Measurements from ENCODE around the gene CNBP.
"Not testable (repeated sequence)": the region's sequence is repeated elsewhere in the genome, so short reads cannot be mapped to it uniquely, and the experiment has no call there.

CNBP gene

DNA sequence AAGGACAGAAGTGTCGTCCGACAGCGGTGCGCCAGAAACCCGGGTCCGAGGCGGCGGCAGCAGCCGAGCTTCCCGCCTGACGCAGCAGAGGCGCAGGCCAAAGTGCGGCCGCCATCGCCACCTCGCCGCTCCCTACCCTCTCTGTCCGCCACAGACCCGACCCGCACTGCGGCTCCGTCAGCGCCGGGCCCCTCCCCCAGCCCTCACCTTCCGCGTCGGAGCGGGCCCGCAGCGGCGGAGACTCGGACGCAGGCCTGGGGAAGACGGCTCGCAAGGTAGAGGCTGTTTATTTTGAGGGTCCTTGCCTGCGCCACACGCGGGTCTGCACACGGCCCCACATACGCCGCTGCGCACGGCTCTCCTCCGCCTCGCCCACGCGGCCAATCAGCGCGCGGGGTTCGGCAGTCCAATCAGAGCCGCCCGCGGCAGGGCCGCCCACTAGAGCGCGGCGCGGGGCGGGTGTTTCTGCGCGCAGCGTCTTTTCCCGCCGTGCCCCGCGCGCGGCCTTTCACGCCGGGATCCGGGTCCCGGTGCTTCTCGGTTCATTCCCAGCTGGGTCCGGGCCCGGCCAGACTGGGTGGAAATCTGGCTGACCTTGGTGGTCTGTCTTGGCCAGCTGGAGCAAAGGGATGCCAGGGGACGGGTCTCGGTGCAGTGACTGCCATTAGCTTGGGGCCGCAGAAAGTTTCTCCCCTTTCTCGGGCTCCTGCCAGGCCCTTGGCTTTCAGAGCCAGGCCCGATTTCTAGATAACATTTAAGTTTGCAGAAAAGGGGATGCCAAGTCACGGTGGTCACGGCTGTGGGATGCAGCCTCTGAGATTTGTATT is at the start of gene CNBP:
CNBP (minus strand) TSS at position 328 of the 827 bp plus-strand sequence. CDS start 12,139 bp downstream, outside the sequence.
- peak; percentile 94 for DNase-seq

DNA sequence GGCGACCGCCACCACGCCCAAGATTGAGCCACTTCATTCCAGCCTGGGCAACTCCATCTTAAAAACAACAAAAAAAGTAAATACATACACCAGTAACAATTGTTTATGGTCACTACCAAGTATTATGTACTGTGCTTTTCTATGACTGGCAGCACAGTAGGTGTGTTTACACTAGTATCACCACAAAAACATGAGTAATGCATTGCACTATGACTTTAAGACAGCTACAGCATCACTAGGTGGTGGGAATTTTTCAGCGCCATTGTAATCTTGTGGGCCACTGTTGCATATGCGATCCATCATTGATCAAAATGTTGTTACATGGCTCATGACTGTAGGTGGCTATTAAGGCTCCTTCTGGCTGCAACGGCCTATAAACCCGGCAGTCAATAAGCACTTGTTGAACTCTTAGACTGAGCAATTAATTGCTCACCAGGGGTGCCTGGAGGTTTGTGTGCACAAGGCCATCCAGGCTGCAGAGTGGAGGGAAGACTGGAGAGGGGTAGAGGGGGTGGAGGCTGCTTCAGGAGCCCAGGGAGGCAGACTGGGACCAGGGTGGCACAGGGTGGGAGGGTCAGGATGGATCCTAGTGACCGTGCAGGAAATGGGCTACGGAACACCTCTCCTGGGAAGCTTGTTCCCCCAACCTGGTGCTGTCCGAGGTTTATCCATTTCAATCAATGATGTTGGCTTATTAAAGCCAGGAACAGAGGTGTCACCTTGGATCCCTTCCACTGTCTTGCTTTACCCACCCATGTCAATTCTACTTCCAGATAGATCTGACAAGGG is 47.8 kb upstream of the CNBP start:
- DNase-seq = no peak

DNA sequence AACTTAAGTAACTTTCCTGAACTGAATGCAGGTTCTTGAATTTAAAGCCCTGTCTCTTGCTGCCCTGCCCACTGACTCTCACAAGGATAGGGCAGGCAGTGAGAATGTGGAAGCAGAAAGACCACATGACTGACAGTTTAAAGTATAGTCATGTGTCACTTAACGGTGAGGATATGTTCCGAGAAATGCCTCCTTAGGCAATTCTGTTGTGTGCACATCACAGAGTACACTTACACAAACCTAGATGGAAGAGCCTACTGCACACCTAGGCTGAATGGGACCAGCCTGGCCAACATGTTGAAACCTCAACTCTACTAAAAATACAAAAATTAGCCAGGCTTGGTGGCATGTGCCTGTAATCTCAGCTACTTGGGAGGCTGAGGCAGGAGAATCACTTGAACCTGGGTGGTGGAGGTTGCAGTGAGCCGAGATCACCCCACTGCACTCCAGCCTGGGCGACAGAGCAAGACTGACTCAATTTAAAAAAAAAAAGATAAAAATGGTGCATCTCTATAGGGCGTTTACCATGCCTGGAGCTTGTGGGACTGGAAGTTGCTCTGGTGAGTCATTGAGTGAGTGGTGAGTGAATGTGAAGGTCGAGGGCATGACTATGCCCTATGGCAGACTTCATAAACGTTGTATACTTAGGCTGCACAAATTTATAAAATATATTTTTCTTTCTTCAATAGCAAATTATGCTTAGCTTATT is 46.8 kb upstream of the CNBP start:
- DNase-seq = no peak

DNA sequence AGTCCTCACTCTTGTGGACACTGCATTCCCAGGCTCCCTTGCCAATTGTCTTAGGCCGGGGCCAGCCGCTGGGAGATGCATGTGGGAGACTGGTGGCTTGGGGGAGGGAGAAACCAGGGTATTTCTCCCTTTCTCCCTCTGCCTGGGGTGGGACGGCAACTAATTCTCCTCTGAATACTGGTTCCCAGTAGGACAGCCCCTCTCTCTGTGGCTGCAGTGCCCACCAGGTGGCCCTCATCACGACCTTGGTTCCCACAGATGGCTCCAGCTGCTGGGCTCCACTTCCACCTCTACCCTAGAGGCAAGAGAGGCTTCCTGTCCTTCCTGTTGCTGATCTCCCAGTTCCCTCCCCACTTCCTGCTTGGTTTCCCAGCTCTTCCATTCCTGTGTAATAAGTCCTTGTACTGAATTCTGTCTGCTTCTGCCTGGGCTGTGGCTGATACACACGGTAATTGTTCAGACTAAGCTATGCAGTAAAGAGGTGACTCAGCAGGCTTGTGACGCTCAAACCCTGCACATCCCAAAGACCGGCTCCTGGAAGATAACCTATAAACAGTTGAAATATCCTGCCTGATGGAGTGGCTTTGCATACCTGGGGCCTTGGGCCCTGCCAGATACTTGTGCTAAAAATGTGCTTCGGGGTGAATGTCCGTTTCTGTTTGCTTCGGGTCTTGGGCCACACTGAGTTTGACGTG is 45.3 kb upstream of the CNBP start:
- no peak for DNase-seq

DNA sequence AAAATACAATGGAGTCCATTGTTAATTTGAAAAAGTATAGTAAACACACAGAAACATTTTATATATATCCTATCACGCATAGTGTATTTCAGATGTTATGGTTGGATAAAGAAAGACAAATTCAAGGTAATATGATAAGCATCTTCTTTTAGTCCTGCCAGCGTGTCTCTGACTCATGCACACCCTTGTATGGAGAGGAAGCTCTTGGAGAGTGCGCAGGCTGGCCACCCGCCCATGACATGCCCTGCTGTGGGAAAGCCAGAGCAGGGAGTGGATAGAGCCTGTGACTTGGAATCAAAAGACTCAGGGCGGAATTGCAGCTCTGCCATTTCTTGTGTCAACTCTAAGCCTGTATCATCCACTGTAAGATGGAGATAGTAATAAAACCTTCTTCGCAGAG is 42.7 kb upstream of the CNBP start:
- no peak for DNase-seq

DNA sequence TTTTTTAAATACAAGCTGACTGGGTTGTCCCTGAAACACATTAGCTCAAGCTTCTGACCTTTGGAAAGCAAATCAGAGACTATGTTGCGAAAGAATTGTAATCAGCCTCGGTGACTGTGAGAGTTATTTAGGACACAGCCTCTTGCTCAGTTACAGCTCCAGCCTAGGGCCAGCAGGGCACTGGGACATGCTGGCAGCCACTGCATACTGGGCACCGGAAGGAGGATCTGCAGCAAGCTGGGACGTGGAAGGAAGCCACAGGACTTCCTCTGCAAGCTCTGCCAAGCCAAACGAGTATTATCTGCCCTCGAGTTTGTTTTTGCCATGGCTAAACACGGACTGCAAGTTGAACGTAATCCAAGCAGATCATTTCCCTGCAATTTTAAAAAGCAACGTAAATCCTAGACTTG is 41.3 kb upstream of the CNBP start:
- no peak for DNase-seq

DNA sequence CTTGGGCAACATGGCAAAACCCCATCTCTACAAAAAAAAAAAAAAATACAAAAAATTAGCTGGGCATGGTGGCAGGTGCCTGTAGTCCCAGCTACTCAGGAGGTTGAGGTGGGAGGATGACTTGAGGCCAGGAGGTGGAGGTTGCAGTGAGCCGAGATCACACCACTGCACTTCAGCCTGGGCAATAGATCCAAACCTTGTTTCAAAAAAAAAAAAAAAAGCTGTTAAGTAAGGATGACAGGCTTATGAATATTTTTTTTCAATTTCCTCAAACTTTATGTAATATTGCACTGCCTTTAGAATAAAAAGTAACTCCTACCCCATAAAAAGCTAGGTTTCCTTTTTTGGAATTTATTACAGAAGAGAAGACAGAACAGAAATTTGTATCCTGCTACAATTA is 40.7 kb upstream of the CNBP start:
- not testable (repeated sequence) for DNase-seq

DNA sequence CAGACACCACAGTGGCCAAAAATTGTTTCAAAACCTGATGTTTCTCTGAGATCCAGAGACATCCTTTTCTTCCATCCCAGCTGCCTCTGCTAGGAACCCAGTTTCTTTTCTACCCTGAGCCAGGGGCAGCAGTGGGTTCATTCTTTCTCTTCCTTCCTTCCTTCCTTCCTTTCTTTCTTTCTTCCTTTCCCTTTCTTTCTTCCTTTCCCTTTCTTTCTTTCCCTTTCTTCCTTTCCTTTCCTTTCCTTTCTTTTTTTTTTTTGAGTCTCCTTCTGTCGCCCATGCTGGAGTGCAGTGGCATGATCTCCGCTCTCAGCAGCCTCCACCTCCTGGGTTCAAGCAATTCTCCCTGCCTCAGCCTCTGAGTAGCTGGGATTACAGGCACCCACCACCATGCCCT is 35.0 kb upstream of the CNBP start:
- DNase-seq = no peak

DNA sequence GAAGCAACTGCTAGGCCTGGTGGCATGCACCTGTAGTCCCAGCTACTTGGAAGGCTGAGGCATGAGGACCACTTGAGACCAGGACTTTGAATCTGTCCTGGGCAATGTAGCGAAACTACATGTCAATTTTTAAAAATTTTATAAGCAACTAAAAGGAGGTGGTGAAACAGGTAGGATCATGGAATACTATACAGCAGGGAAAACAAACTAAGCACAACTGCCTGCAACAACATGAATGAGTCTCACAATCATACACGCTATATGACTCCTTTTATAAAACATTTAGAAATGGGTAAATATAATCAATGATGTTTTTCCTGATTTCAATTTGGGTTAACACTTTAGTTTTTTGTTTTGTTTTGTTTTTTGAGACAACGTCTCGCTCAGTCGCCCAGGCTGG is 29.5 kb upstream of the CNBP start:
- no peak for DNase-seq

DNA sequence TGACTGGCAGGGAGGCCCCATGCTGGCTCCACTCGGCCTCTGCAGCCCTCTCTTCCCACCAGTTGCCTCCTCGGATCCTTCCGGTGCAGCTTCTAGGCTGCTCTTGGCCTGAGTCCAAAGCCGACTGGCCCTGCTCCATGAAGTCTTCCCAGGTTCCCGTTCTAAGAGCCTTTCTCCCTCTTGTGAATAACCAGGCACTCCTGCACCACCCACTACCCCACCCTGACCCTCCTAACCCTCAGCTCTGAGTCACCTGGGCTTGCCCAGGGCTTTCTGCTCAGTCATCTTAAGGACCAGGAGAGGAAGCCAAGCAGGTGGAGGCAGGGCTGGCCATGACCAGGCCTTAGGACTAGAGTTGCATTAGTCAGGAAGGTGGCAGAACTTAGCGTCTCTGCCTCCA is 28.1 kb upstream of the CNBP start:
- DNase-seq = peak; percentile 3

DNA sequence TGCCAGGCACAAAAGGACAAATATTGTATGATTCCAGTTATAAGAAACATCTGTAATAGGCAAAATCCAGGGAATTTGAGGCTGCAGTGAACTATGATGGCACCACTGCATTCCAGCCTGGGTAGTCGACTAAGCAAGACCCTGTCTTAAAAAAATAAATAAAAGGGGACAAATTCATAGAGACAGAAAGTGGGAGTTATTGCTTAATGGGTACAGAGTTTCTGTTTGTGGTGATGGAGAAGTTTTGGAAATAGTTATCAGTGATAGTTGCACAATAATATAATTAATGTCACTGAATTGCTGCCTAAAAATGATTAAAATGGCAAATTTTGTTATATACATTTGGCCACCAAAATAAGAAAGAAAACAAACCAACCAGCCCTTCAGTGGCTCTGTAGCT is 27.6 kb upstream of the CNBP start:
- no peak for DNase-seq

DNA sequence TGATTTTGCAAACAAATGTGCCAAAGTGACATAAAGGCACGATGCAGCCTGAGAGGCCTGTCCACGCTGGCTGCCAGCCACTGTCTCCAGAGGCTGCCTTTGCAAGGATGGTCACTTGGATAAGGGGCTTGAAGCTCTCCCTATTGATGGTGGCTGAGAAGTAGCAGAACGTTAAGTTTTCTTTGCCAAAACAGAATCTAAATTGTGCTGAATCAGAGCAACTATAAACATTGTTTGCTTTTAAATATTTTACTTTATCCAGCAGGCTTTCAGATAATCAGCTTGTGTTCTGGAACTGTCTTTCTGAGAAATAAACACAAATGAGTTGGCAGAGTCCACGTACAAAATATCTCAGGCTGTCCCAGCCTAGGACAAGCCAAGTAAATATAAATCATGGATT is 23.8 kb upstream of the CNBP start:
- no peak for DNase-seq

DNA sequence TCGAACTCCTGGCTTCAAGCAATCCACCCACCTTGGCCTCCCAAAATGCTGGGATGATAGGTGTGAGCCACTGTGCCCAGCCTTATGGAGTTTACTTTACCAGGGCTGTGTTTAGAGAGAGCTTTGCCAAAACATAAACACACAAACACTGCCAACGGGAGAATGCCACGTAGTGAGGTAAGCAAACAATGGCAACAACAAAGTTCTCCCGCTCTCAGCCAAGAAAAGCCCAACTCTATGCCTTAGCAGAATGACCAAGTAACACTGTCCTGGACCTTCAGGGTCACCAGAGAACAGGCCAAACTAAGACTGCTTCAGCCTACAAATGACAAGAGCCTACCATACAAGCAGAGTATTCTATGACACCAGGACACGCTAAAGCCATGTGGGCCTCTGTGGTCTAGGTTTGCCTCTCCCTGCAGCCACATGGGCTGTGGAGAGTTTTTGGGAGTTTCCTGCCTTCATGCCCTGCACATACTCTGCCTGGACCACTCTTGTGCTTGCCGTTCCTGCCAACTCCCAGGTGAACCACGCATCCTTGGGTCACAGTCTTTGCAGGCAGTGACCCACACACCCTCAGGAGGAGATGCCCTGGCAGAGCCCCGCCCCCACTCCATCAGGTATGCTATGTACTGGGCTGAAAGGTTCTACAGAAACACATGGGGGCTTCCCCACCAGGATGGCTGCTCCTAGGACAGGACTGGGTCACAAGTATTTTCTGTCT is 21.6 kb upstream of the CNBP start:
- DNase-seq = no peak

DNA sequence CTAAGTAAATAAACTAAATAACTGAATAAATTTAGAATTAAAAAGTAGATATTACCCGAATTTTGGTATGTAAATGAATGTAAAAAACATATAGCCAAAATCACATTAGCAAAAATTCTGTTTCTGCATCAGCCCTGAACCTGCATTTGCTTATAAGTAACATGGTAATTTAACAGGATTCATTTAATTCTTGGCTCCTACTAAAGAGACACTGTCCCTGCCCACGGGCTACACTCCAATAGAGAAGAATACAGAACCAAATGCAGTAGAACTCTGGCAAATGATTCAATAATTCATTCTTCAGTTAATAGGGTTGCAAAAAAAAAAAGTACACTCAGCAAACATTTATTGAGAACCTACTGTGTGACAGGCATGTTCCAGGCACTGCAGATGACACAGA is 20.8 kb upstream of the CNBP start:
- no peak for DNase-seq

DNA sequence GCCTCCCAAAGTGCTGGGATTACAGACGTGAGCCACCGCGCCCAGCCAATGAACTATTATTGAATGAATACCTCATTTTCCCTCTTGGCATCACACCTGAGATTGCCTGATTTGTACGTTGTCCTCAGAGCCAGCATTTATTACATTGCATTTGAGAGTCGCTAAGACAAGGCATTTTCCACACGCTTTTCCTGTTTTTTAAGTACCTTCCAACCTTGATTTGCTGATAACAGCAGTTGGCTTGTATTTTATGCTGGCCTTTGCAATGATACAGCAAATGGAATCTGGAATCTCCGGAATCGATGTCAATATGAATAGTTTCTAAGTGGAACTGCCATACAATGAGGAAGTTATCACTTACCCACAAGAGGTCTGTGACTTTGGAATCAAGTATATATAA is 15.7 kb upstream of the CNBP start:
- DNase-seq = no peak

DNA sequence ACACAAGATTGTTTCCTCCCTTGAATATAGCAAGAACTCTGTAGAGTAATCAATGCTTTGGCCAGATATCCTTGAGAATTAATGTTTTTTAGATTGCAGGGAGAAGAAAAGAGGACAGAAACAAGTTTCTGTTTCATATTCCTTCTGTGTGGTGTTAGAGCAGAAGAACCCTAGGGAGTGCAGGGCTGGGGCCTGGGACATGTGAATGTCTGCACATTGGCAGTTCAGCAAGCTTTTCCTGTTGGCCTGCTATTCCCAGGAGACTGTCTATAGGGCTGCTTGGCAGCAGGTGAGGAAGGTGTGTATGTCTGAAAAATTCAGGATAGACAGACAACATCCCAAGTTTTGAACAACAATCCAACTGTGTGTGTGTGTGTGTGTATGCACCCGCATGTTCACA is 13.6 kb upstream of the CNBP start:
- peak; percentile 16 for DNase-seq

DNA sequence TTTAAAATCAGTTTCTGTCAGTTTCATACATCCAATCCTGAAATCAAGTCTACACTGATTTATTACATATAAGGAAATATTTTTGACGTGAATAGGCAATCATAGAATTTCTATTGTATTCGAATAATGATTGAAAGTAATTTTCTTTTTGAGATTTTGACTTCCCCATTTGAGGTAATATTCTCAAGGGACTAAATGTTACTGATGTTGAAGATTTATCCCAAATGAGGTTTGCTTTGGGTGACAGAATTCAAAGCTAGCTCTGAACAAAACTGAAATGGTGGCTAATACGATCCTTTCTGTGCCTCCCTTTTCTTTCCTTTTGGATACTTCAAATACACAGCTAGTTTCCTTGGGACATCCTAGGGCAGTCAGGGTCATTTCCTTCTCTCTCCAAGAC is 12.9 kb upstream of the CNBP start:
- no peak for DNase-seq

DNA sequence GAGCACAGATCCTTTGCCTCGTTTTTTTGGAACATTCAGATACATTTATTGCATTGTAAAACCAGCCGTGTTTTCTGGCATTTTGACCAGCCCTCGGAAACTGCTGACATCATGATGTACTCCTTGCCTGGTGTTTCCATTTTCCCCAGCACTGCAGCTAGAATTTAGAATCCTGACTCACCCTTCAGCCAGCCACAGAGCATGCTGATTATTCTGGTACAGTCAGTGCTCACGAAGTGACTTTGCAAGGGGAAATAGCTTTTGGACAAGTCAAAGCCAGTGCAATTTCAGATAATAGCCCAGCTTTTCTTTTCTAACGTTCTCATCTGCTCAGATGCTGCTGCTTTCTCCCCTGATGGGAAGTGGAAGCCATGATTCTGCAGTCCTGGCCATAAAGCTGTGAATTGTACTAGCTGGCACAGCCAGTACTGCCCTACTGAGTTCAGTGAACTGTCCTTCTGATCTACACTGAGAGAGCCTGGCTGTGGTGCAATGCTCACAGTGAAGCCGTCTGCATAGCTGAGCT is 12.1 kb upstream of the CNBP start:
- no peak for DNase-seq

DNA sequence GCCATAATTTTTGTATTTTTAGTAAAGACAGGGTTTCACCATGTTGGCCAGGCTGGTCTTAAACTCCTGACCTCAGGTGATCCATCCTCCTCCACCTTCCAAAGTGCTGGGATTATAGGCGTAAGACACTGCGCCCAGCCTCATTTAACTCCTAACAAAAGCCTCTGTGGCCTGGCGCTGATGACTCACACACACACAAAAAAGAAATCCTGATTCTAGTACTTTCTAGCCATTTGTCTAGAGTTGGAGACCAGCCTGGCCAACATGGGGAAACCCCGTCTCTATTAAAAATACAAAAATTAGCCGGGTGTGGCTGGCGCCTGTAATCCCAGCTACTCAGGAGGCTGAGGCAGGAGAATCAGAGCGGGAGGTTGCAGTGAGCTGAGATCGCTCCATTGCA is 6.1 kb upstream of the CNBP start:
- DNase-seq = not testable (repeated sequence)

DNA sequence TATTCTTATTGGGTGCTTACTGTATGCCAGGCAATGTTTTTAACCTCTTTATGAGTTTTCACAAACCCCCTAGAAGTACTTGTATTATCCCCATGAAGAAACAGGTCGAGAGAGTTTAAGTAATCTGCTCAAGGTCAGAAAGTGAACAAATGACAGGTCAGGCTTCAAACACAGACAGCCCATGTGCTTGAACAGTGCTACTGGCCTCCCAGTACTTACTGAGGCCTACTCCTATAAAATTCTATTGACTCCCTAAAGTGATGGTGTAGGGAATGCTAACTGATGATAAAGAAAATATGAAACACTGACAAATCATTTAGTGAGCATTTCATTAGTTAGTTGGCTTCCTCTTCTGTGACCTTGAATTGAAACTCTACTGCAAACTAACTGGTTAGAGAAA is 4.2 kb upstream of the CNBP start:
- DNase-seq = no peak

DNA sequence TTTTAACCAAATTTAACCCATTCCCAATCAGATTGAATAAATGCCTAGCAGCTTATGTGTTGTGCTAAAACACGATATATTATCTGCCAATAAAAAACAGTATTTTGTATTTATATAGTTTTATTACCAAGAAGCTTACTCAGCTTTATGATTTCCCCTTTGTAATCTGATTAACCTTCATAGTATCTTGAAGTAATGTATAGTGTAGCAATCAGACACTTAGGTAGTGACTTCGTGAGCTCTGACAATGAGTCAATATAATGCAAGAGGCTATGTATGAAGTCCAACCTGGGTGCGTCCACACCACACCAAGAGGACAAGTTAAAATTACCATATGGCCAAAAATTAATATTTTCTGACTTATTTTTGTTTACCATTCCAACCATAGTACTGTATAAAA is 2.1 kb upstream of the CNBP start:
- no peak for DNase-seq
